Fibroblast of skin of right biceps (primary cell): ENCODE data around the gene SLX9.
A peak's percentile ranks its signal among the peaks of the same experiment; 100 is the strongest.

Experiments
- DNase-seq: peaks from one replicate; pipeline ENCODE4 v3.0.0-alpha.2; 2013

Gene SLX9

DNA sequence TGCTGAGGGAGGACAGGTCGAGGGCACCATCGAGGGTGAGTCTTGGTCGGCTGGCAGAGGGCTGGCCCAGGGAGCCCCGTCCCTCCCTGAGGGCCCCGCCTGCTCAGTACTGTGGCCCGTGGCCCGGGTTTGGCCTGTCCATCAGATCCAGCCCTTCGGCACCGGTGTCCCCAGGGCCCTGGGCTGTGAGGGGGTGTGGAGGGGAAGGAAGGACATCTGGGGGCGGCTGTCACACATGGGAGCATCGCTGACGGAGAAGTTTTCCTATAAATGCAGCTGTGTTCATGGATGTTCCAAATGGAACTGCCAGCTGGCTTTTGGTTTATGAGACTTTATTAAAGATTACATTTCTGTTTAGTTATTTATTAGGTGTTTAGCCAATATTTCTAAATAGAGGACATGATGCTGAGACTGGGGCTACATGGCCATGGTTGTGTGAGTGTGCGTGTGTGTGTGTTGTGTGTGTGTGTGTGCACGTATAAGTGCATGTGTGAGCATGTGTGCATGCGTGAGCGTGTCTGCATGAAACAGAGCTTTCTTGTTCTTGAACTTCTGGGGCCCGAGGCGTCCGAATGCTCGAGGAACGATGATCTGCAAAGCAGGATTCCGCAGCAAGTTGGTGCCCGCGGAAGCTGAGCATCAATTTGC lies 54.3 kb downstream of the SLX9 start:
- no peak for DNase-seq

DNA sequence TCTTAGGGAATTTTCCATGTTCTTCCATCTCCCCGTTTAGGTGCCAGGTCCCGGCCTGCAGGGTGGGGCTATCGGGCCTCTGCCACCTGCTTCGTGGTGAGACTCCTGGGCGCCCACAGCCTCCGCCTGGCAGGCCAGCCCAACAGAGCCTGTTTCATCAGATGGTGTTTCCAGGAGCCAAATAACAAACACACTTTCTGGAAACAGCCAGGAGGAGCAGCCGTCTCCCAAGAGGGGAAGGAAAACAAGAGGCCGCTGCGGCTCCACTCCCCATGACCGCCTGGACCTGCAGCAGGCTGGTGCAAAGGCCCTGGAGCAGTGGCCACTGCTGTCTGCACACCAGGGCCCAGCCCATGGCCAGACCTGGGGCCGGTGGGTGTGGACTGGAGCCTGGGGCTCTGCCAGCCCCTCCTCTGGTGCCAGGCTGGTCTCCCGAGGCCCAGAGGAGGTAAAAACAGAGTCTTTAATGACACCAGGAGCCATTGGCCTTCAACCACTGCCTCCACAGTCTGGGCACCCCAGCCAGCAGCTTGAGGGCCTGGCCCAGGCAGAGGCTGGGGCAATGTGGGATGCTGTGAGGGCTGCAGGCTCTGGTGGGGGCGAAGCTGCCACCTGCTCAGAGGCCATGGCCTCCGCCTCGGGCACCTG lies 55.0 kb downstream of the SLX9 start:
- no peak for DNase-seq

DNA sequence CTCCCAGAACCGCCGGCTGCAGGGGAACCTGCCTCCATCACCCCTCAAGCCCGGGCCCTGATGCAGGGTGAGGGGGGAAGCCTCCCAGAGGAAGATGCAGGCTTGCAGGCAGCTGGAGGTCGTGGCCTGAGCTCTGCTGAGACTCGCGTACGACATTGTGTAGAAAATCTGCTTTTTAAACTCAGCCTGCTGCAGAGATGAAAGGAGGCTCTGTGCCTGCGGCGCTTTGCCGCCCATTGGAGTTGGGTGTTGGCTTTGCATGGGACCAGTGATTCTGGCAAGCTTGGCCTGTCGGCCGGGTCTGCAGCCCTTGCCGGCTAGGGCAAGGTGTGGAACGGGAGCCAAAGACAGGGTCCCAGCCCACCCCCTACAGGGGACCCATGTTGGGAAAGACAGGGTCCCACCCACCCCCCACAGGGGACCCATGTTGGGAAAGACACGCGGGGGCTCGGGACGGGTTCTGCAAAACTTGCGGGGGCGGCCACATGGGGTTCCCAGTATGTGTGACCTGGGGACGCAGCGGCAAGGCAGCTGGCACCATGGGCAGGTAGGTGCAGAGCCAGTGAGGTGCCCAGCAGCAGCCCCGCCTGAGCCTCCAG lies 55.6 kb downstream of the SLX9 start:
- no peak for DNase-seq

DNA sequence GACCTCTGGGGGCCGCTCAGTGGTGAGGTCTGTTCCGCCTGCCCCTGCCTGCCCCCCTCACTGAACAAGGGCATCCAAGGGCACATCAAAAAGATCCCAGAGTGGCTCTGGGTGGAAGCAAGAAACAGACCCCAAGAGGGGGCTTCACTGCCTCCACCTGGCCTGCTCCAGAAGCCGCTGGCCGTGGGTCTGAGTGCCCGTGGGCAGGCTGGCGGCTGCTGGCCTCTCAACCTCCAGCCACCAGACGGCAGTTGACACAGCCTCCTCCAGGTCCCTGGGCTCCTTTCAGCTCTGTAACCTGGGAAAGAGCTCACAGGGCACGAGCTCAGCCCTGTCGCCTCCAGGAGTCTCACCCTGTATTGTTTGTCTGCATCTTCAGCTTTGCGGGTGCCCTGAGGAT lies 56.3 kb downstream of the SLX9 start:
- no peak for DNase-seq

DNA sequence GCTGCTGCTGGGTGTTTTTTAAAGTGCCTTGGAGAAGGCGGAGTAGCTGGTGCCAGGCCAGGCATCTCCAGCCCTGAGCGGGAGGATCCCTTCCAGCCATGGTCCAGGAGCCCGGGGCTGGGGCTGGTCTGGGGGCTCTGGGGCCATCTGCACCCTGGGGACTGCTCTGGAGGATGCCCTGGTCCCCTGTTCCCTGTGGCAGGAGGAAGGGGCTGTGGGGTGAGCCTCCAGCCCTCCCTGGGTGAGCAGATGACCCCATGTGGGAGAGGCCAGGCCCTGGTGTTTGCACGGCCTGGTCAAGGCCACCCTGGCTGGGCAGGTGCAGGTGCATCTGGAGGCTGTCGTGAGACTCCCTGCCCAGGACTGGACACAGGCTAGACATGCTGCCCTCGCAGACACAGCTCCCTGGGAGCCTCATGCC lies 56.7 kb downstream of the SLX9 start:
- no peak for DNase-seq

DNA sequence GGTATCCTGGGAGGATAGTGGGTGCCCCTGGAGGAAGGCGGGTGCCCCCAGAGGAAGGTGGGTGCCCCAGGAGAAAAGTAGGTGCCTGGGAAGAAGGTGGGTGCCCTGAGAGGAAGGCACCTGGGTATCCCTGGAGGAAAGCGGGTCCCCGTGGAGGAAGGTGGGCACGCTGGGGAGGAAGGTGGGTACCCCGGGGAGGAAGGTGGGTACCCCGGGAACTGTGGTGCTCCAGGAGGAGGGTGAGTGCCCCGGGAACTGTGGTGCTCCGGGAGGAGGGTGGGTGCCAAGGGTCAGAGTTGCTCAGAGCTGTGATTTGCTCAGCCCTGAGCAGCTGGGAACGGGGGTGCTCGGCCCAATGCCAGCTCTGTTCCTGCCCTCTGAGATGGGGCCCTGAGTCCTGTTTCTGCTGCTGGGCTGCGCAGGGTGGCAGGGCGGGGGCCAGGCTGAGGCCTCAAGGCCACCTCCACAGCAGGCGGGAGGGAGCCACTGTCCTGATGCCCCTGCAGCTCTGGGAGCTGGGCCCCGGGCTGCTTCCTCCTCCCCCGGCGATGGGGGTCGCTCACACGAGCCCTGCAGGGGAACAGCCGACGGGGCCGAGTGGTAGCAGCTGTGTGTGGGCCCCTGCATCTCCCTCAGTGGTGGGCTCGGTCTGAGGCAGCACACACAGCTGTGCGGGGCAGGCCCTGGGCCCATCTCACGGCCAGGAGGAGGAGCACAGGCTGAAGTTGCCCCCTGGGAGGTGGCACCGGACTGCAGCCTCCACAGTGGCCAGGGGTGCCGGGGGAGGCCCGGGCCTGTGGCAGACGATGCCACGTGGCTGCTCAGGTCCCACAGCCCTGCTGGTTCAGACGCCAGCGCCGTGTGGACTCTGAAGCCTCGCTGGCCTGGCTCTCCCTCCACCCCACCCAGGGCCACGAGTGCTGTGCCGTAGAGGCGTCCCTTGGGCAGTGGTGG lies 57.4 kb downstream of the SLX9 start:
- no peak for DNase-seq

DNA sequence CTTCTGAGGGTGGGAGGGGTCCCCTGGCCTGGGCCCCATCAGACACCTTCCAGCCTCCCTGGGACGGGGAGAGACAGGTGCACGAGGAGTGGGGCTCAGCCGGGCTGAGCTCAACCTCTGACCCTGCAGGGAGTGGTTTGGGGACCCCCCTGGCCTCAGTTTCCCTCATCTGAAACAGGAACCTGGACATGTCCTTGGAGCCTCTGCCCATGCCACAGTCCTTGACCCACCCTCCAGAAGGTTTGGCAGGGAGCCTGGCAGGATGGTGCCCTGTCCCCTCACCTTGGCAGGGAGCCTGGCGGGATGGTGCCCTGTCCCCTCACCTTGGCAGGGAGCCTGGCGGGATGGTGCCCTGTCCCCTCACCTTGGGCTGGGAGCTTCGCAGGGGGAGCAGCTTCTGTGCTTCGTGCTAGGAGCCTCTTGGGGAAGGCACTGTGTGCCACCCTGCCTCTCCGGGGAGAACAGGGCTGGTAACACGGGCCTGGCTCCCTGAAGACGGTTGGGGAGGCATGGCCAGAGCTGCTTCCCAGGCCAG lies 58.3 kb downstream of the SLX9 start:
- no peak for DNase-seq

DNA sequence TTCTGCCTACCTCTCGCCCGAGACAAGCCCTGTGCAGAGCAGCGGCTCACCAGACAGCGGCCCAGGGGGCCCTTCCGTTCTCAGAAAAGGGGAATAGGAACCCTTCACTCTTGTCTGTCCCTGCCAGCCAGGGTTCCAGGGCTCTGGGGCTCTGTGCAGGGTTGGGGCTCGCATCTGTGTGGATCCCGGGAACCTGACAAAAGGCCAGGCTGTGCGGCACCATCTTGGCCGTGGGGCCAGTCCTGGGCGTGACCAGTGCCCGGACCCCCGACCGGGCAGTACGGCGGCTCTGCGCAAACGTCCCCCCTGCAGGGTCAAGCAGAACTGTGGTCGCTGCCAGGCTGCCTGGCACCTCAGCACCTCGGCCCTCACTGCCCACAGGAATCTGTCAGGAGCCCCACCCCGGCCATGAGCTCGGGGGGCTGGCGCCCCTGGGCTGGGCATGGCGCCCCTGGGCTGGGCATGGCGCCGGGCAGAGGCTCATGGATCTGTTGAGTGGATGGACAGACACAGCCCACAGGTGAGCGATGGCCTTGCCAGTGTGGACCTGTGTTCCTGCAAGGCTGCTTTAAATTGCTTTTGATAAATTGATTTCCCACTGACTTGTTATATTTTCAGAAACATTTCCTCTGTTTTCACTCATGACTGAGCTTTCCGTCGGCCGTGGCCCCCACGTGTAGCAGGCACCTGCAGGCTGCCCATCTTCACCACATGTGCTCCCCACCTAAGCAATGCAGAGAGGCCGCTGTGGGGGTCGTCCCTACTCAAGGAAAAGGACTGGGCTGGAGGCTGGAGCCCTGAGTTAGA lies 59.0 kb downstream of the SLX9 start:
- DNase-seq = no peak

DNA sequence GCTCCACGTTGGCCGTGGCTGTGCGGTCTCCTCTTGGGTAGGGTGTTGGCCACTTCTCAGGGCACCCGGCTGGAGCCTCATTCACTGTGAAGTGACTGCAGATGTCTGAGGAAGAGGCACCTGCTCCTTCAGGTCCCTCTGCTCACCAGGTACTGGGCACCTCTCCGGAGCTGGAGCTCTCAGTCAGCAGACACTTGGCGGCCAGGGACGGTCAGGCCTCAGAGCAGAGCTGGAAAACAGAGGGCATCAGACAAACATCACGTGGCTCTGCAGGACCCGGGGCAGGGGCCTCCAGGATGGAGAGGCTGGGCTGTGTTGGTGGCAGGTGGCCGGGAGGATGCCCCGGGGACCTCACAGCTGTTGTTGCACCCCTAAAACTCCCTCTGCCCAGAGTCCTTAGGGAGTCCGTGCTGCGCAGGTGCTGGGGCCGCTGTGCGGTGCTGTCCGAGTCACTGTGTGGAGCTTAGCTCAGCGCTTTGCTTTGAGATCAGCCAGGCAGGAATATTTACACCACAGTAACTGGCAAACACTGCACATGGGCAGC lies 59.7 kb downstream of the SLX9 start:
- DNase-seq = no peak

DNA sequence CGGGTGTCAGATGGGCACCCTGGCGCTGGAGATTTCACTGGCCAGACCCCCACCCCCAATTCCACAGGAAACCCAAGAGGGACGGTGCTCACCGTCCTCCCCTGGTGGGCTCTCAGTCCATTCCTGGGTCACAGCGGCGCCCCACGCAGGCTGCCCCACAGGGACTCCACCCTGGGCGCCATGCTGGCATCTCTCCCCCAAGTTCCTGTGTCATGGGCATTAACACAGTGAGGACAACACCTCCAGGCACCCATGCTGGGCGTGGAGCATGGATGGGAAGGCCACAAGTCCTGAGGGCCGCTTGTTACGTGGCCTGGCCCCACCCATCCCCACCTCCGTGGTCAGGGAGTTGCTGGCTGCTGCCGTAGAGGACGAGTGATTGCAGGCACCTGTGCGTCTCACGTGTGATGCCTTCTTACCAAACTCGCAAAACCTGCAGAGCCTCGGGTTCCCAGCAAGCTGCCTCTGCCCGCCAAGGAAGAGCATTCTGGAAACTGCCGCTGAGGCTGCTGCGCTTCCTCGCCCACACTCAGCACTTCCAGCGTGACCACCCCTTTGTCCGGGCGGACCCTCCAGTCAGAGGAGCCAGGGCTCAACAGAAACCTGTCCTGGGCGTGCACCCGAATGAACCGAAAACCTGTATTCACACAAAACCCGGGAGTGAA lies 60.3 kb downstream of the SLX9 start:
- no peak for DNase-seq

DNA sequence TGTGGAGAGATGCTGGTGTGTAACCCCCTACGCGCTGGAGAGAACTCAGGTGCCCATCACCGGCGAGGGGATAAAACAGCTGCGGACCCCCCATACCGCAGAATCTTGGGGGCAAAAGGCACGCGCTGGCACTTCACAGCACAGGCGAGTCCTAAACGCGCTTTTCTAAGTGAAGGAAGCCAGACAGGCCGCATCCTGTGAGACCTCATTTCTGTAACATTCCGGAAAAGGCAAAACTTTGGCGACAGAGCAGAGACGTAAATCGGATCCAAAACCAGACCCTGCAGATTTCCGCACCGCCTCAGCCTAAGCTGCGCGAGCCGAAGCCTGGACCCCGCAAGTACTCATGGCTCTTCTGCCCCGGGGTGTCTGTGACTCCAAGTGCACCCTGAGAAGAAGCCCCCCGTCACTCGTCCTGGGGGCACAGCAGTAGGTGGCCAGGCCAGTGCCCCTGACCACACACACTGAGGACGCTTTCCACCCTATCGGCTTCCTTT lies 60.9 kb downstream of the SLX9 start:
- no peak for DNase-seq

DNA sequence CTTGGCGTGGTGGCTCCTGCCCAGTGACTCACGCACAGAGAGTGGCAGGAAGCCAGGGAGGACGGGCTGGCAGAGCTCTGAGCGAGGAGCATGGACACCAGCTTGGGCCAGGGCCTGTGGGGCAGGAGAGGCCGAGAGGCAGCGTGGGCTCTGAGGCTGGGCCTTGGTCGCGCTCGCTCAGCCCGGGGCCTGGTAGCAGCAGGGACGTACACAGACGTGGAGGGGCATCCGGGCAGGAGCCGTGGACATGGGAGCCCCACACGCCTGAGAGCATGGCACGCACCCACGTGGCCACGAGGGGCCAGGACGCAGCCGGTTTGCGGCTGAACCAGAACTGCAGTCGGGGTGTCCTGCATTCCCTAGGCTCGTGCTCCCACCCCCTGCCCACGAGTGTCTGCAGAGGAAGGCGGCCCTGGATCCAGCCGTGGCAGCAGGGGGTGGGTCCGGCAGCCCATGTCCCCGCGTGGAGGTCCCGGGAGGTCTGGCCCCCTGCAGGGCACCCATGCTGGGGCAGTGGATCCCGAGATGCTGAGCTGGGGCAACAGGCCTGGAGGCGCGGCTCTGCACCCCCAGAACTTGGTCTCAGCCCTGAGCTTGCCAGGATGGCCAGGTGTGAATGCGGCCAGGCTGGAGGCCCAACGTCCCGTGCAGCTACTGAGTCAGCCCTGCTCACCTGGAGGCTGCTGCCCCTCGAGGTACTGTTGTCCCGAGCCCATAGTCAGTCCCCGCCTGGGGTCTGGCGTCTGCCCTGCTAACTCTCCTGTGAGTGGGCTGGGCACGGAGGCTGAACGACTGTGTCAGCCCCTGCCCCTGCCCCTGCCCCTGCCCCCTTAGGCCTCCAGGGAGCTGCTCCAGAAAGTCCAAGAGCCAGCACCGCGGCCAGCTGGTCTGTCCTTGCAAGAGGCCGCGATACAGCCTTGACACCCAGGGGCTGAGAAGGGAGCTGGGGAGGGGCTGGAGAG lies 61.6 kb downstream of the SLX9 start:
- peak; percentile 45 for DNase-seq

DNA sequence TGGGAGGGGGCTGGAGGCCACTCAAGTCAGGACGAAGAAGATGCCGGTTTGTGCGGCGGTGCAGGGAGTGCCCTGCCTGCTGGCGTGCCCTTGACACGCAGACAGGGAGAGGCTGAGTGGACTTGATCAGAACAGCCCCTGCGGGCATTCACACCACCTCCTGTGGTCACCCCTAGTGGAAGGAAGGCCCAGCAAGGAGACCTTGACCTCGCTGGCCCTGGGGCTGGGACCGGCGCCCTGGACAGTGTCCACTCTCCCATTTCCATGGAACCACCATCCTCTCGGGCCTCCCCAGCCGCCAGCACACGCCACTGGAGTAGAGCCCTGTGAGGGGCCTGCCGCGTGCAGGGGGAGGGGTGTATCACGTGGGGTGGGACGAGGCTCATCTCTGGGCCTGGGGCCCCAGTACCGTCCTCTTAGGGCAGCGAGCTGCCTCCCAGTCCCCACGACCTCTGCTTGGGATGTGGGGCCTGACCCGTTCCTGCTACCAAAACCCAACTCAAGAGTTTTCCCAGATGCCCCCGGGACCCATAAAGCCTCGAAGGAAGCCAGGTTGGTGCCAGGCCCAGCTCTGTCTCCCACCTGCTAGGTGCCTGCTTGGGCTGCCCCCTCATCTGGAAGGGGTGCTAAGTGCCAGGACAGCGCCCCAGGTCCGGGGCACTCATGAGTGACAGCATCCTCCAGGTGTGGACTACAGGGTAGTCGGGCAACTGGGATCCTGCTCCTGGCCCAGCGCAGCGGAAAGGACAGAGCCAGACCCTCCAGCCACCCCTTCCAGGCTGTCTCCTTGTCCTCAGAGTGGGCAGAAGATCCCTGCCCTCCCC lies 62.8 kb downstream of the SLX9 start:
- no peak for DNase-seq

DNA sequence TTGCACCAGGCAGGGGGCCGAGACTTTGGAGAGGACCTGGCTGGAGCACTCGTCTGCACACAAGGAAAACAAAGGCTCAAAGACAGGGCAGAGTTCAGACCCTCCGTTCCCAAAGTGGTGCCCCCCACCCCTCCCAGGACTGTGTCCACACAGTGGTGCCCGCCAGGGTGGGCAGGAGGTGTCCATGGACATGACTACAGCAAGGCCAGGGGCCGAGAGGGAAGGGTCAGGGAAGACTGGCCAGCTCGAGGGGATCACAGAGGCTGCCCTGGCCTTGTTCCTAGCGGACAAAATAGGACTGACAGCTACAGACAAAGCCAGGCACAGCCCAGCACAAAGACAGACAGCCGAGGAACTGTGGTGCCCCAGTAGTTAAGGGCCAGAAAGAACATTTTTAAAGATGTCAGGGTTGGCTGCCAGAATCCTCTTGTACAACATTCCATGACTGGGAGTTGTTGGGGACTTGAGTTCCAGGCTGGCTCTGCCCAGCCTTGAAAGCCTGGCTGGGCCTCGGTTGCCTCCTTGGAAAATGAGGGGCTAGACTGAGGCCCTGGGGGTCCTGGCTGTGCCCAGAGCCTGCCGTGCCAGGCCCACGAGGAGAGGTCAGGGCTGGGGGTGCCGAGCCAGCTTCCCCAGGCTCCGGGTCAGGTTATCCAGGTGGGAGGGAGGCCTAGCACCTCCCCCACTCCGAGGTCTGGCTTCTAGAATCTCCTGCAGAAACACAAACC lies 63.7 kb downstream of the SLX9 start:
- no peak for DNase-seq

DNA sequence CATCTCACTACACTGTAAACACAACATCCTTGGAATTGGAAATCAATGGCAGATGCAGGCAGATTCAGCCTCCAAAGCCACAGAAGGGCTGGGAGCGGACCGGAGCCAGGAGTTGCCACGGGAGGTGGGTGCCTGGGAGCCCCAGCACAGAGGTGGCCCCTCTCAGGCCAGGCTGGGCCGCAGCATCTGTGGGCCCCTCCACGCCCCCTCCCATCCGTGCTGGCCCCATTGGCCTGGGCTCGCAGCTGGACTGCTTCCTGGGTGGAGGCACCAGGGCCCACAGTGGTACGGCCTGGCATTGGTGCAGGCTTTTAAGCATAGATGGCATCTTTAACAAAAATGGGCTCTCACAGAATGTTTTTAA lies 64.2 kb downstream of the SLX9 start:
- no peak for DNase-seq

DNA sequence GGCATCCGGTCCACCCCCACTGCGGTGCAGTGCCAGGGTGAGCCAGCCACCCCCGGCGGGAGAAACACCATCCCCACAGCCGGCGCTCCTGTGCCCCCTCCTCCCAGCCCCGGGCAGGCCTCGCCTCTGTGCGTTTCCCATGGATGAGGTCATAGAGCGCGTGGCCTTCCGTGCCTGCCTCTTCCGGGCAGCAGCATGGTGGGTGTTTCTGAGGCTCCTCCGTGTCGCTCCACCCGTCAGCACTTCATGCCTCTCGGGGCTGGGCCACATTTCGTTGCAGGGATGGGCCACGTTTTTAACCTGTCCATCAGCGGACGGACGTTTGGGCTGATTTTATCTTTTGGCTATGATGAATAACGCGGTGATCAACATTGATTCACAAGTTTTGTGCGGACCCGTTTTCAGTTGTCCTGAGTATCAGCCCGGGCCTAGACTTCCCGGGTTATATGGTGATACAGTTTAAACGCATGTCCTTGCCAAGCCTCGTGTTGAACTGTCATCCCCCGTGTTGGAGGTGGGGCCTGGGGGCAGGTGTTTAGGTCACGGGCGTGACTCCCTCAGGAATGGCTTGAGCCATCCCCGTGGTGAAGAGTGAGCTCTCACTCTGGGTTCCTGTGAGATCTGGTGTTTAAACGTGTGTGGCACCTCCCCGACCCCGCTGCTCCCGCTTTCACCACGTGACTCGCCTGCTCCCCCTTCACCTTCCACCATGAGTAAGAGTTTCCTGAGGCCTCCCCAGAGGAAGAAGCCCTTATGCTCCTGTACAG lies 64.8 kb downstream of the SLX9 start:
- DNase-seq = peak; percentile 42

DNA sequence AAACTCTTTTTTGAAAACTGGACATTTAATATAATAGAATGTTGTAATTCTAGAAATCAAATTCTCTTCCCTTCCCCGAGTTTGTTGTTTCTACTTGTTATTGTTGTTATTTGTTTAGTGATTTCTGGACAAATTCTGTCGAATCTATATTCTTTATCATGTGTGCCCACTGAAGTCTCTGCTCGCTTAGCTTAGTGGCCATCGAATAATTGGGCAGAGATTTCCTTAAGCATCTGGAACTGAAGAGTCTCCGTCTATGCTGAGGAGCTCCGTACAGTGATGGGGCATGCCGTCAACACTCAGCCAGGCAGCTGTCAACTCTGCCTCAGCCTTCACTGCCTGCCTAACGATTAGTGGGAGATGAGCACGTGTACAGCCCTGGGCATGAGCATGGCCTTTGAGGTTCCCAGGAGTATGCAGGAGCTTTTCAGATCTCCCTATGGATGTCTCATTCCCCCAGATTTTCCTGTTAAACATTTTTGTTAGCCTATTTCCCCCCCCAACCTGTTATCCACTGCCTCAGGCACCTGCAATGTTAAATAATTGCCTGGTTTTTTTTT lies 66.8 kb downstream of the SLX9 start:
- no peak for DNase-seq
